EL (cell line): ENCODE results near the gene MMP25.
"Not testable (repeated sequence)": the region's sequence is repeated elsewhere in the genome, so short reads cannot be mapped to it uniquely, and the experiment has no call there.

Source experiments
- DNase-seq: peaks from one replicate; pipeline ENCODE4 v3.0.0-alpha.2; 2016

Gene MMP25

DNA sequence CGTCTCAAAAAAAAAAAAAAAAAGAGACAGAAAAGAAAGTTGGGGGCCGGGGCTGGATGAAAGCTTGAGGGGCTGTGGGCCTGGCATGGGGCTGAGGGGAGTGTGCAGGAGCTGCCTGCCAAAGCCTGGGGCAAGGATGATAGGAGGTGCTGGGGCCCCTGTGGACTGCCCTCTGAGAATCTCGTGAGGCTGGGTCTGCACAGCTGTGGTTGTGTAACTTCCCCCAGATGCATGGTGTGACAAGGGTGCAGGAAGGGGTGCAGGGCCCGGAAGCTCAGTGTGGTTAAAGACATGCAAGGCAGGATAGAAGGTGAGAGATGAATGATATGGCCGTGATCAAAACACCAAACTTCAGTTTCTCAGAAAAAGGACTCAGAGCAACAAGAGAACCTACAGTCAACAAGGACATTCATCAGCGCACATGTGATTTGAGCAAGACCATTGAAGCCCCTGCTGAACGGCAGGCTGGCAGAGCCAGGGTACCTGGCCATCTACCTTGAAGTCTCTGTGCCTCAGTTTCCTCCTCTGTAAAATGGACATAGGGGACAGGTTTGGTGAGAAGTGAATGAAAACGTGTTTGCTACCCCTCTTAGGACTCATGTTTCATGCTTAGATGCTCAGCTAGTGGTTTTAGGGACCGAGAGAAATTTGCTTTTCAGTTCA is 28.6 kb downstream of the MMP25 start:
- no peak for DNase-seq

DNA sequence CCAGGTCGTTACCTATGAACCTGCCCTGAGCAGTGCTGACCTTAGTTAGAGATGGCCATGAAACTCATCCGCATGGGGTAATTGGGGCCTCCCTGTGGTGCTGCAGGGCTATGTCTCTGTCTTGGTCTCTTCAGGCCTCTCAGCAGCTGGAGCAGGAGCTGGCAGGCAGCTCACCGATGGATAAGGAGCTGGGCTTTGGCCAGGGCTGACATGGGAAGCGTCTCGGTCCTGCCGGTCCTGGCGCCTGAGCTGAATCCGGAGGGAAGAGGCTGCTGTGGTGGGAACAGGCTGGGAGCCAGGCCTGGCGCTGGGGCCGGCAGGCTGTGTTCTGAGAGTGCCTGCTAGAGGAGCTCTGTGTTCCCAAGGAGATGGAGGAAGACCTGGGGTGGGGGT is 29.2 kb downstream of the MMP25 start:
- DNase-seq = no peak

DNA sequence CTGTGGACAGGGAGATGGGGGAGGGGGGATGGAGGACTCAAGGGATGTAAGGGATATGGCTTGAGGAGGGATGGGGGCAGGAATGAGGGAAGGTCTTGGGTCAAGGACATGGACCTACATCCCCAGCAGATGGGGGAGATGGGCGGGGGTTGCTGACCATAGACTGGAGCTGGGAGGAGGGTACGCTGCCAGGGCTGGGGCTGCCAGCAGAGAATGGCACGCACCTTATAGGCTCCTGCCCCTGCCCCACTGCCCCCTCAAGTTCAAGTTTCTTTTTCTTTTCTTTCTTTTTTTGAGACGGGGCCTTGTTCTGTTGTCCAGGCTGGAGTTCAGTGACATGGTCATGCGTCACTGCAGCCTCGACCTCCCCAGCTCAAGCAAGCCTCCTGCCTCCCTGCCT is 29.6 kb downstream of the MMP25 start:
- not testable (repeated sequence) for DNase-seq

DNA sequence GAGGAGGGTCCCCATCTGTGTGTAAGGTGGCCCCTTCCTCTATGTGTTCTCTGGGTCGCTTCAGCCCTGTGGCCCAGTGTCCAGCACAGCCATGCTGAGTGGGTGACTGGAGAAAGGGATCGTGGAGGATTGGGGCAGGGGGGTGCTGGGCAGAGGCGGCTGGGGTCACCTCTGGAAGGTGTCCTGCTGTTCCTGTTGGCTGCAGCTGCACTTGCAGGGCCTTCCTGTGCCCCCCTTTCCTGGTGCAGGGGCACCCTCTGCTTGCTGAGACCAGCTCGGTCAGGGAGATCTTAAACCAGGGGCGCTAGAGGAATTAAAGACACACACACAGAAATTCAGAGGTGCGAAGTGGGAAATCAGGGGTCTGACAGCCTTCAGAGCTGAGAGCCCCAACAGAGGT is 30.2 kb downstream of the MMP25 start:
- no peak for DNase-seq

DNA sequence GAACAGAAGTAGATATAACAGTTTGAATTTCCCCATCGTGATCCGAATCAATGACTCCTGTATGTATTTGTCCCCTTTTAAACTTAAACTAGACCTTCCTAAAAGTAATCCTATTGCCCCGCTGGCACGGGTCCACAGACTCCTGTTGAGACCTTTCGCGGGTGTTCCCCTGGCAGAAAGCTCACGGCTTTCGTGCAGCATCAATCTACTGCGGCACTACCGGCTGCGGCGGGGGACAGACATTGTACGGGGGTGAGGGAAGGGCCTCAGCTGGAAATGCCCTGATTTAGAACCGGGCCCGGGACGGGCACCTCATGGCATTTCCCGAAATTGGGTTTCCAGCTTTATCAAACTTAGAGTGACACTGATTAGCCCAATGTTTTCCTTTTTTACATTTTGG is 33.7 kb downstream of the MMP25 start:
- no peak for DNase-seq

DNA sequence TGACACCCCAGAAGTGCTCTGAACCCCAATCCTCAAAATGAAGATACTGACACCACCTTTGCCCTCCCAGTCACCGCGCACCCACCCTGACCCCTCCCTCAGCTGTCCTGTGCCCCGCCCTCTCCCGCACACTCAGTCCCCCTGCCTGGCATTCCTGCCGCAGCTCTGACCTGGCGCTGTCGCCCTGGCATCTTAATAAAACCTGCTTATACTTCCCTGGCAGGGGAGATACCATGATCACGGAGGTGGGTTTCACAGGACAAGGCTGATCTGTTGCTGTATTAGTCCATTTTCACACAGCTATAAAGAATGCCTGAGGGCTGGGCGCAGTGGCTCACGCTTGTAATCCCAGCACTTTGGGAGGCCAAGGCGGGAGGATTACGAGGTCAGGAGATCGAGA is 35.6 kb downstream of the MMP25 start:
- DNase-seq = not testable (repeated sequence)

DNA sequence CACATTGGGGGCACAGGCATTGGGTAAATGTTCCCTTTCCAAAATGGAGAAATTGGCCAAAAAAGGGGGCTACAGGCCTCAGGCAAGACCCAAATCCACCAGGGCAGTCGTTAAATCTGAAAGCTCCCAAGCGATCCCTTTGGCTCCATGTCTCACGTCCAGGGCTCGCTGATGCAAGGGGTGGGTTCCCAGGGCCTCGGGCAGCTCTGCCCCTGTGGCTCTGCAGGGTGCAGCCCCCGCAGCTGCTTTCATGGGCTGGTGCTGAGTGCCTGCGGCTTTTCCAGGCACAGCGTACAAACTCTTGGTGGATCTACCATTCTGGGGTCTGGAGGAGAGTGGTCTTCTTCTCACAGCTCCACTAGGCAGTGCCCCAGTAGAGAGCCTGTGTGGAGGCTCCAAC is 37.0 kb downstream of the MMP25 start:
- not testable (repeated sequence) for DNase-seq

DNA sequence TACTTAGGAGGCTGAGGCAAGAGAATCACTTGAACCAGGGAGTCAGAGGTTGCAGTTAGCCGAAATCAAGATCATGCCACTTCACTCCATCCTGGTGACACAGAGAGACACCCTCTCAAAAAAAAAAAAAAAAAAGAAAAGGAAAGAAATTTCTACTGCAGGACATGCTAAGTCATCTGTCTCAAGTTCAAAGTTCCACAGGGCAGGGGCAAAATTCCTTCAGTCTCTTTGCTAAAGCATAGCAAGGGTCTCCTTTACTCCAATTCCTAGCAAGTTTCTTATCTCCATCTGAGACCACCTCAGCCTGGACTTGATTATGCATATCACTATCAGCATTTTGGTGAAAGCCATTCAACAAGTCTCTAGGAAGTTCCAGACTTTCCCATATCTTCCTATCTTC is 38.1 kb downstream of the MMP25 start:
- no peak for DNase-seq

DNA sequence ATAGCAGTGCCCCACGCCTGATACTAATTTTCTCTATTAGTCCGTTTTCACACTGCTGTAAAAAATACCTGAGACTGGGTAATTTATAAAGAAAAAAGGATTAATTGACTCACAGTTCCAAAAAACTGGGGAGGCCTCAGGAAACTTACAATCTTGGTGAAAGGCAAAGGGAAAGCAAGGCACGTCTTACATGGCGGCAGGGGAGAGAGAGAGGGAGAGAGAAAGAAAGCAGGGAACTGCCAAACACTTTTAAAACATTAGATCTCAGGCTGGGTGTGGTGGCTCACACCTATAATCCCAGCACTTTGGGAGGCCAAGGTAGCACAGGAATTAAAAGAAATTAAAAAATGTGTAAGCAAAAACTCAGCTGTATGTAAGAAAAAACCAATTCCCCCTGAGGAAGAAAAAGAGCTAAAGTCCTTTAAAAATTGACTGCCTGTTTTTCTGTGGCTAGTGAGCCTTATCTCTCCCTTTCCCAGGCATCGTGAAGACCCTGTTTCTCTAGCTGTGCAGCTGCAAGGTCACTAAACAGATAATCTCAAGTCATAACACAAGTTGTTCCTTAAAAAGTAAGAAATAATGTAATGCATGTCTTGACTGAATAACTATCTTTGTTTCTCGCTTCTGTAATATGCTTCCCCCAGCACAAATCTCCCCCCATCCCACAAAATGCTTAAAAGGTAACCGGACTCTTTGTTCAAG is 38.8 kb downstream of the MMP25 start:
- no peak for DNase-seq

DNA sequence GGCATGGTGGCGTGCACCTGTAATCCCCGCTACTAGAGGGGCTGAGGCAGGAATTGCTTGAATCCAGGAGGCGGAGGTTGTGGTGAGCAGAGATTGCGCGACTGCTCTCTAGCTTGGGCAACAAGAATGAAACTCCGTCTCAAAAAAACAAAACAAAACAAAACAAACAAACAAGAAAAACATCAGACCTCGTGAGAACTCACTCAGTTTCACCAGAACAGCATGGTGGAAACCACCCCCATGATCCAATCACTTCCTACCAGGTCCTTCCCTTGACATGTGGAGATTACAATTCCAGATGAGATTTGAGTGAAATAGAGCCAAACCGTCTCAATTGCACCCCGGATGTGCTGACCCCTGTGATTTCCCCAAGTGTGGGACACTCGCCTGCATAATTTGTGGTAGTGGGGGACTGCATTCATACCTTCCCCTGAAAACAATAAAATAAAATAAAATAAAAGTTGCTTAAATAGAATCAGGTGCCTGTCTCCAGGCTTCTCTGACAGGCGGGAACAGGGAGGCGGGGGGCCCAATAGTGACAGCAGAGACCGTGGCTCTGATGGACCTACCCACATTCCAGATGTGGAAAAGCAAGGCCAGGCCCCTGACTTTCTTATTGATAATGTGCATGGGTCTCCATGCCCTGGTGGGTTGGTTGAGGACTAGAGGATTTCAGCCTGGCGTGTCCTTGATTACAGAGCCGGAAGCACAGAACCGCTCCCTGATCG is 39.7 kb downstream of the MMP25 start:
- no peak for DNase-seq

DNA sequence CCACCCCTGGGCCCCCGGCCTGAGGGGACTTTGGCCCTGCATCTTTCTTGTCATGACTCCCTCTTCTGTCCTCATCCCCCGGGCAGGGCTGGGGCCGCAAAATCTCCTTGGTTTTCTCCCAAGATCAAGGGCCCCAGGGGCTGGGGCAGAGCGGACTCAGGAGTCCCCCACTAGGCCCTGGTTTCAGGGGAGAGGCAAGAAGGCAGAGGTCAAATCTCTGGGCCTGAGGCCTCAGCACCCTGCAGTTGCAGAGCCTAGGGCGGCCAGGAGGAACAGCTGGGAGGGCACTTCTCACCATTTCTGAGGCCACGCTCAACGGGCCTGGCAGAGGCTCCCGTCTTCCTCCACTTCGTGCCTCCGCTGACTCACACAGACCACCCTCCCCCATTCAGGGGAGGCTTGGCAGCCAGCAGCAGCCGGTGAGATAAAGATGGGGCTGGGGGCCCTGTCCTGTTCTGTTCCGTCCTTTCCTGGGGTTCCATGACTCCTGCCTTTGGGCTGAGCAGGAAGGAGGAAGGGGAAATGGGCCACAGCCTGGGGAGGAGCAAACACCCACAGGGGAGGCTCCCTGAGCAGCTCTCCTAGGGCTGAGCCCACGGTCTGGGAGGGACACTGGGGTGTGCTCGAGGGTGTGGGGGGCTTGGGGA is 40.4 kb downstream of the MMP25 start:
- DNase-seq = no peak

DNA sequence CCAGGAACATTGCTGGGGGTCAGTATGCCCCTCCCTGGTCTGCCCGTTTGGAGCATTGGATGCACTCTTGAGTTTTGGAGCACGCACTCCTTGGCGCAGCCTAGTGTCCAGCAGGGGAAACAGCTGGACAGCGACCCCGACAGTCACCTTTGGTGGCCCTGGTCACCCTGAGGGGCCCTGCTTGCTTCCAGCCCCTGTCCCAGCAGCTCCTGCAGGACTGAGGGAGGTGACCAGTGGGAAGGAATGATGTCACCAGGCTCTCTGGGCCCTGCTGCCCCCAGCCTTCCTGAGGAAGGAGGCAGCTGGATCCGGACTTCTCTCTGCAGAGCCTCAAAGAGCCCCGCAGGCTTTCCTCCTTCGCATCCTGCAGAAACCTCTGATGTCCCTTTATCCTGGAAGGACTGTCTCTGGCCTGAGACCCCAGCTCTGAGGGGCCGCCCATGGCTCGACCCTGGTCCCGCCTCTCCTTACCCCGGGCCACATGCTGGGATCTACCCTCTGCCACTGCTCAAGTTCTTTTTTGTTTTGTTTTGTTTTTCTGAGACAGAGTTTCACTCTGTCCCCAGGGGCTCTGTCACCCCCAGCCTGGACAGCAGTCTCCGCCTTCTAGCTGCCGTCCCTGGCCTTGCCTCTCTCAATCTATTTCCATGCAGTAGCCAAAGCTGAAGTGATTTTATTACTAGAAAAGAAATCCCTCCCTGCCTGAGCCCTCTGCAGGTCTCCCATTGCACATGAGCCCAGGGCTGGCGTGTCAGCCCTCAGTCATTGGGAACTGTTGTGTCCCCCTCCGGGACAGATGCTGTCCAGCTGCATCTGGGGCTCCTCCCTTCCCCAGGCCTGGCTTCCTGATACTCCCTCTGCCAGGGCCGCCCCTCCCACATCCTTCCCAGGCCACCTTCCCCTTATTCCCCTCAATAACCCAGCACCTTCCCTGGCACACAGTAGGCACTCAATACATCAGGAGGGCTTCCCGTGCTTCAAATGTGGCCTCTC is 41.2 kb downstream of the MMP25 start:
- DNase-seq = no peak

DNA sequence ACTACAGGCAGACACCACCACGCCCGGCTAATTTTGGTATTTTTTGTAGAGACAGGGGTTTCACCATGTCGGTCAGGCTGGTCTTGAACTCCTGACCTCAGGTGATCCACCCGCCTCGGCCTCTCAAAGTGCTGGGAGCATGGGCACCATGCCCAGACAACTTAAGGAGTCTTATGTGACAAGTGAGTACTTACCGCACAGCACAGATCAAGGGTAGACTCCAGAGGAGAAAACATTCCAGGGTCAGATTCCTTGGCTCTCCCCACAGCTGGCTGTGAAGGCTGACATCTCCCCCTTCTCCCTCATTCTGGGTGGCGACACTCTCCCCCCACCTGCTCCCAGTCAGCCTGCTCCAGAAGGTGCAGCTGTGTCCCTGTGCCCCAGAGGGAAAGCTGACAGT is 42.1 kb downstream of the MMP25 start:
- no peak for DNase-seq

DNA sequence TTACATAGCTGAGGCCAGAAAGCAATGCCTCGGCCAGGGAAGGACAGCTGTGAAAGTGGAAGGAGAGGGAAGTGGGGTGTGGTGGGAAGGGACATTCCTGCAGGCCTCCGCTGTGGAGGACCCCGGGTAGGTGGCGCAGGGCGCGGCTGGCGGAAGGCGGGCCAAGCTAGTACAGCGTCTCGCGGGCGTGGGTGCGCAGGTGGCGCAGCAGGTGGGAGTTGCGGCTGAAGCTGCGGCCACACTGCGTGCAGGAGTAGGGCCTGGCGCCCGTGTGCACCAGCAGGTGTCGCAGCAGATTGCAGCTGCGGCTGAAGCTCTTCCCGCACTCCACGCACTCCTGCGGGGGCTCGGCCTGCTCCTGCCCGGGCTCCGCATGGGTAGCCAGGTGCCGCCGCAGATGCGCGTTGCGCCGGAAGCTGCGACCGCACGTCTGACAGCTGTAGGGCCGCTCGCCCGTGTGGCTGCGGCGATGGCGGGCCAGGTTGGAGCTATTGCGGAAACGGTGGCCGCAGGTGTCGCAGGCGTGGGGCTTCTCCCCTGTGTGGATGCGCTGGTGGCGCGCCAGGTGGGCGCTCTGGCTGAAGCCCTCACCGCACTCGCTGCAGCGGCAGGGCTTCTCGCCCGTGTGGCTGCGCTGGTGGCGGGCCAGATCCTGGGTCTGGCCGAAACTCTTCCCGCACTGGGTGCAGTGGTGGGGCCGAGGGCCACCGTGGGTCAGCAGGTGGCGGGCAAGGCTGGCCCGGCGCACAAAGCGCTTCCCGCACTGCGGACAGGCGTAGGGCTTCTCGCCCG is 42.8 kb downstream of the MMP25 start:
- DNase-seq = no peak

DNA sequence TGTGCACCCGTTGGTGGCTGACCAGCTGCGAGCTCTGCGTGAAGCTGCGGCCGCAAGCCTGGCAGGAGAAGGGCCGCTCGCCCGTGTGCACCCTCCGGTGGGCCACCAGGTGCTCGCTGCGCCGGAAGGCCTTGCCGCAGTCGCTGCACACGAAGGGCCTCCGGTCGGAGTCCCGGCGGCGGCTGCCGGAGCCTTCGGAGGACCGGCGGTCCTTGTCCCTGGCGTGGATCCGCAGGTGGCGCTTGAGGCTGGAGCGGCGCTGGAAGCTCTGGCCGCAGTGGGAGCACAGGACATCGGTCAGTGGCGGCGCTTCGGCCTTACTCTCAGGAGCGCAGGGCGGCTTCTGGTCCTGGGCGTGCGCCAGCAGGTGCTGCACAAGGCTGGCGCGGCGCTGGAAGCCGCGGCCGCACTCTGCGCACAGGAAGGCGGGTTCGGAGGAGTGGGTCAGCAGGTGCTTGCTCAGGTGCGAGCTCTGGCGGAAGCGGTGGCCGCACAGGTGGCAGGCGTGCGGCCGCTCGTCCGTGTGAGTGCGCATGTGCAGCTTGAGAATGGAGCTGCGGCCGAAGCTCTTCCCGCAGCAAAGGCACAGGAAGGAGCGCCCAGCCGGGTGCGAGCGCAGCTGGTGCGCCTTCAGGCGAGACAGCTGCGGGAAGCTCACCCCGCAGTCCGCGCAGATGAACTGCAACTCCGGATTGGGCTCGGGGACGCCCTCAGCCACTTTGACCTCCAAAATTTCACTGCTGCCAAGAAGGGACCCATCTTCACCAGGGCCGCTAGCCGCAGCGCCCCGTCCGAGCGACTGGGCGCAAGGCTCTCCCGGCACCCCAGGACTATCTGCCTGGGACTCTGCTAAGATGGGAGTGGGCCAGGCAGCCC is 43.6 kb downstream of the MMP25 start:
- DNase-seq = no peak

DNA sequence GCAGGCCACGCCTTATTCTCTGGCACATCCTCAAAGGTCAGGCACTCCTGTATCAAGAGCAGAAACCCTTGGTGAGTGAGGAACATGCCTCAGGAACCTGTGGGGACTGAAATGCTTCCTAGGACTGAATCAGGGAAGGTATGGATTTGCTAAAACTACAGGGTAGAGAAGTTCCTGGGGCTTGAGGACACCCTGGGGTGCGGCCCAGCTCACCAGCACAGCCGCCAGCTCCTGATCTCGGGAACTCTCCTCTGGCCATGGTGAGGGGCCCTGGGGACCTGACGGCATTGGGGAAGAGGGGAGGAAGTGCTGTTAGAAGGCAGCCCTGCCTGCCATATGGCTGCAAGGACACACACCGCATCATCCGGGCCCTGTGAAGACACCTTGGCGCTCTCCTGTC is 45.2 kb downstream of the MMP25 start:
- DNase-seq = no peak

DNA sequence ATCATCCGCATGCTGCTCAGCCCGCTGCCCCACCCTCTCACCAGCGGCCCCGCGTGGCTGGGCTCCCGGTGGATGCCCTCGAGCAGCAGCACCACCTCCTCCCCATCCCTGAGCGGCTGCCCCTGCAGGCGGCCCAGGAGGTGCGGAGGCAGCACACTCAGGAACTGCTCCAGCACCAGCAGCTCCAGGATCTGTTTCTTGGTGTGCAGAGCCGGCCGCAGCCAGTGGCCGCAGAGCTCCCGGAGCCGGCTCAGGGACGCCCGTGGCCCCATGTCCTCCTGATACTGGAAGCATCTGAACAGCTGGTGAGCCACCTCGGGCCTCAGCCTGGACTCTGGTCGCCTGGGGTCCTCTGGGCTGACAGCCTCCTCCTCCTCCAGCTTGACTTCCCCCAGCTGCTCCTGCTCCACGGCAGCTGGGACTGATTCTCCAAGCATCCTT is 46.2 kb downstream of the MMP25 start:
- DNase-seq = no peak

DNA sequence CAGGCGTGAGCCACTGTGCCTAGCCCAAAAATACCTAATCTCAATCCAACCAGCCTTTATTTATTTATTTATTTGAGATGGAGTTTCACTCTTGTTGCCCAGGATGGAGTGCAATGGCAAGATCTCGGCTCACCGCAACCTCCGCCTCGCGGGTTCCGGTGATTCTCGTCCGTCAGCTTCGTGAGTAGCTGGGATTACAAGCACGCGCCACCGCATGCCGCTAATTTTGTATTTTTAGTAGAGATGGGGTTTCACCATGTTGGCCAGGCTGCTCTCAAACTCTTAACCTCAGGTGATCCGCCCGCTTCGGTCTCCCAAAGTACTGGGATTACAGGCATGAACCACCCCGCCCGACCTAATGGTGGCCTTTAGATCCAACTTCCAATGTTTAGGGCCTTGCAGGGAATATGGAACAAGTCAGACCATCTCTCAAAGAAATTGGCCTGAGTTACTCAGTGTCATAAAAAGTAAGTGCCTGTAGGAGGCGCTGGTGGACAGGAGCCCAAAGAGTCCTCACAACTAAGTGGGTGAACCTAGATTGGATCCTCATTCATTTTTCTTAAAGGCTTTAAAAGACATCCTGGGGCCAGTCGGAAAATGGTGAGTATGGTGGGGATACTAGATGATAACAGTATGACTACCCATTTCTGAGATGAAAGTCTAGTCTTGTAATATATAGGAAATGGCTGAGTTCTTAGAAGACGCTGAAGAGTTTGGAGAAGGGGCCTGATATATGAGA is 48.1 kb downstream of the MMP25 start:
- peak; percentile 39 for DNase-seq

DNA sequence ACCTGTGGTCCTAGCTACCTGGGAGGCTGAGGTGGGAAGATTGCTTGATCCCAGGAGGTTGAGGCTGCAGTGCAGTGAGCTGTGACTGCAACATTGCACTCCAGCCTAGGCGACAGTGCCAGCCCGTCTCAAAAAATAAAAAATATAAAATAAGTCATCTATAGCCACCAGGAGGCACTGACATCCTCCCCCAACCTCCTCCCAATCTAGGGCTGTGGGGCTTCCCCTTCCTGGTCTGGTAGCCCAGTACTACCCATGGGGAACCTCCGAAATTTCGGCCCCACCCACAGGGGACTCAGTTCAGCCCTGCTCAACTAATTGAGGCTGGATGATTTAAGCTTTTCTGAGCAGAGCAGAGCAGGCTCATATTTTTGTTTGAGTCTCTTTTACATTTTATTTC is 49.5 kb downstream of the MMP25 start:
- peak; percentile 24 for DNase-seq

DNA sequence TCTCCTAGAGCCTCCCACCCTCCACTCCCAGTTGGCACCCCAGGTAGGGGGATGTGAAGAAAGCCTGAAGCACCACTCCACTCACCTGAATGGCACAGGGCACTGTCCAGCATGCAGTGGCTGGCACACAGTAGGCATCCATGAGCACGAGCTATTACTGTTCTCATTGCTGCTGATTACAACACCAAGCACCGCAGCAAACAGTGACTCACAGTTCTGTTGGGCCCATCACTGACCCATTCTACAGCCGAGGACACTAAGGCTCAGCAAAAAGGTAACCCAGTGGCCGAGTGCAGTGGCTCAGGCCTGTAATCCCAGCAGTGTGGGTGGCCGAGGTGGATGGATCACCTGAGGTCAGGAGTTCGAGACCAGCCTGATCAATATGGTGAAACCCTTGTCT is 50.0 kb downstream of the MMP25 start:
- DNase-seq = no peak
